CD4-positive, alpha-beta memory T cell (primary cell): ENCODE measurements around the gene OAT. TPM values are rescaled to one million over a fixed set of nuclear protein-coding genes. Genes with fewer than 3 reads are reported as not detected.

Source experiments
- CTCF ChIA-PET: fragments of 350-600 bp; sonication (Branson Sonifier 250); formaldehyde crosslinking; loops from one replicate; lab custom pipeline; 2021; ENCODE audit warnings: inconsistent platforms; ENCODE audit not compliant: partially characterized antibody; lab: Charles Lee
- POLR2A ChIA-PET: fragments of 350-600 bp; sonication (Branson Sonifier 250); formaldehyde crosslinking; loops from one replicate; lab custom pipeline; 2021; ENCODE audit not compliant: partially characterized antibody; lab: Charles Lee
- DNase-seq, 5 donors: peaks; one replicate each; pipeline versions ENCODE4 v3.0.0 to v3.0.0-alpha.2; 2020 to 2022; ENCODE audit warnings: mixed read lengths in 1 of 5
- H3K27ac ChIP-seq: one replicate; pipeline ENCODE4 v1.7.0; 2013; ENCODE audit warnings: low read depth, low read length
- H3K27me3 ChIP-seq: 2 replicates; pipeline ENCODE4 v1.7.0; 2013; ENCODE audit warnings: mild to moderate bottlenecking, low read length, moderate library complexity; ENCODE audit not compliant: insufficient read depth
- H3K36me3 ChIP-seq: 2 replicates; pipeline ENCODE4 v1.7.0; 2013; ENCODE audit warnings: mild to moderate bottlenecking, low read length, moderate library complexity; ENCODE audit not compliant: insufficient read depth
- H3K4me1 ChIP-seq: 2 replicates; pipeline ENCODE4 v1.7.0; 2013; ENCODE audit warnings: mild to moderate bottlenecking, low read length, moderate library complexity; ENCODE audit not compliant: insufficient read depth
- H3K4me3 ChIP-seq, 2 donors: one replicate each; pipeline ENCODE4 v1.7.0; 2013; ENCODE audit warnings: low read length in 2 of 2, mild to moderate bottlenecking in 1 of 2
- H3K9me3 ChIP-seq, 2 donors: one replicate each; pipeline ENCODE4 v1.7.0; 2013; ENCODE audit warnings: low read length in 2 of 2, control low read depth in 1 of 2; ENCODE audit not compliant: control insufficient read depth in 1 of 2
- H3K27ac Mint-ChIP-seq, 7 donors: one replicate each; pipeline ENCODE4 v1.8.0; 2020 to 2021; ENCODE audit warnings: mixed read lengths in 7 of 7, mild to moderate bottlenecking in 6 of 7, inconsistent platforms in 3 of 7, moderate library complexity in 3 of 7
- H3K27me3 Mint-ChIP-seq, 2 donors: one replicate each; pipeline ENCODE4 v1.8.0; 2020 to 2021; ENCODE audit warnings: mixed read lengths in 2 of 2
- H3K36me3 Mint-ChIP-seq, 2 donors: one replicate each; pipeline ENCODE4 v1.8.0; 2020 to 2021; ENCODE audit warnings: mixed read lengths in 2 of 2, inconsistent platforms in 1 of 2, mild to moderate bottlenecking in 1 of 2
- H3K4me1 Mint-ChIP-seq, 4 donors: one replicate each; pipeline ENCODE4 v1.8.0; 2020 to 2021; ENCODE audit warnings: mixed read lengths in 4 of 4, mild to moderate bottlenecking in 1 of 4
- H3K4me3 Mint-ChIP-seq, 8 donors: one replicate each; pipeline ENCODE4 v1.8.0; 2020 to 2021; ENCODE audit warnings: mixed read lengths in 8 of 8, mild to moderate bottlenecking in 7 of 8, moderate library complexity in 6 of 8, inconsistent platforms in 3 of 8
- H3K9me3 Mint-ChIP-seq, 8 donors: one replicate each; pipeline ENCODE4 v1.8.0; 2020 to 2021; ENCODE audit warnings: mixed read lengths in 8 of 8, mild to moderate bottlenecking in 5 of 8, inconsistent platforms in 3 of 8, moderate library complexity in 1 of 8
- intact Hi-C: fragments of 100-400 bp; cut with micrococcal nuclease; formaldehyde crosslinking; loops from one replicate; pipeline ENCODE4 v1.15.1; 2023
- polyA plus RNA-seq, 2 donors: library from polyadenylated mRNA; unstranded; fragments of 300-500 nt; fragmentation: Illumina TruSeq; gene quantifications; one replicate each; pipeline ENCODE4 v1.2.3, GENCODE V29; 2021
- total RNA-seq, 2 experiments: library from RNA; stranded (reverse); gene quantifications; one replicate each; pipeline ENCODE4 v1.2.3, GENCODE V29; 2021

The OAT gene
- total and polyA plus RNA-seq, 4 experiments from 2014 or later = 34.8 to 80.4 (median 51.0) TPM

GRCh38 chr10:124462348-124462695 lies 43.6 kb upstream of the OAT start:
- Histone ChIP-seq H3K27me3 (no peaks in the 10 kb centered on the region), H3K36me3 (no peaks in the 10 kb centered on the region), H3K27ac (peak overlapping the region; percentile 59), H3K9me3 (no peaks in the 10 kb centered on the region), H3K4me3 (peak overlapping the region; percentile 42 to 76), H3K4me1 (peaks cover 27% of the 10 kb centered on the region)
- H3K36me3 Mint-ChIP-seq = peaks cover 0 to 1% of the 10 kb centered on the region in 2 donors
- H3K4me3 Mint-ChIP-seq = peak overlapping the region; percentile 88 to 93 (median 92)
- DNase-seq = no peak
- intact Hi-C loops = loop anchor here (2.0 to 5.0 kb wide), 3 partner anchors 330 to 1360 kb away; partner anchors contain the start of genes BCCIP, EEF1AKMT2 and UROS
- H3K27me3 Mint-ChIP-seq = peaks cover 4 to 5% of the 10 kb centered on the region in 2 donors
- peaks cover 0 to 2% (median 0%) of the 10 kb centered on the region in 8 donors for H3K9me3 Mint-ChIP-seq
- H3K27ac Mint-ChIP-seq = peak overlapping the region in 5 of 7 donors; percentile 80 to 95 (median 90)
- ChIA-PET POLR2A (interaction anchor here (1.1 to 3.0 kb wide), 6 partner anchors 11 to 454 kb away, joined by 3 to 24 read pairs (median 5); partner anchors contain the start of genes ABRAXAS2 and OAT), CTCF (interaction anchor here (1.3 to 1.7 kb wide), 2 partner anchors 40 to 468 kb away, joined by 3 to 5 read pairs; no protein-coding TSS in a partner anchor)
- H3K4me1 Mint-ChIP-seq = peaks cover 21 to 36% (median 29%) of the 10 kb centered on the region in 4 donors

GRCh38 chr10:124461642-124462347 lies 43.1 kb upstream of the OAT start, which contains the start of gene LHPP:
LHPP (plus strand) TSS chr10:124461823; CDS start chr10:124461863, 40 bp downstream.
- peak within 1 kb of the TSS; percentile 88 to 96 (median 92) for H3K4me3 Mint-ChIP-seq
- peaks cover 4 to 5% of the 10 kb centered on the region in 2 donors for H3K27me3 Mint-ChIP-seq
- peaks cover 0 to 2% (median 0%) of the 10 kb centered on the region in 8 donors for H3K9me3 Mint-ChIP-seq
- Histone ChIP-seq H3K4me3 (peak within 1 kb of the TSS; percentile 42 to 76), H3K27ac (peak within 1 kb of the TSS; percentile 59), H3K27me3 (no peaks in the 10 kb centered on the region), H3K9me3 (no peaks in the 10 kb centered on the region), H3K36me3 (no peaks in the 10 kb centered on the region), H3K4me1 (peaks cover 27% of the 10 kb centered on the region)
- CTCF ChIA-PET = interaction anchor here (1.0 to 1.7 kb wide), 6 partner anchors 39 to 467 kb away, joined by 3 to 7 read pairs (median 4); no protein-coding TSS in a partner anchor
- H3K36me3 Mint-ChIP-seq = peaks cover 0 to 1% of the 10 kb centered on the region in 2 donors
- peaks cover 21 to 36% (median 29%) of the 10 kb centered on the region in 4 donors for H3K4me1 Mint-ChIP-seq
- intact Hi-C loops = loop anchor here (1.0 to 5.0 kb wide), 5 partner anchors 42 to 1361 kb away; partner anchors contain the start of genes BCCIP, EEF1AKMT2, FAM53B and UROS
- DNase-seq = peak; percentile 85 to 90 (median 86)
- POLR2A ChIA-PET = interaction anchor here (0.6 to 3.0 kb wide), 10 partner anchors 11 to 455 kb away, joined by 3 to 24 read pairs (median 3); partner anchors contain the start of genes ABRAXAS2 and OAT
- H3K27ac Mint-ChIP-seq = peak within 1 kb of the TSS; percentile 80 to 98 (median 97)

GRCh38 chr10:124460144-124460543 lies 41.4 kb upstream of the OAT start:
- Histone ChIP-seq H3K9me3 (no peaks in the 10 kb centered on the region), H3K27me3 (peaks cover 4% of the 10 kb centered on the region), H3K4me3 (no peak overlapping the region), H3K36me3 (no peaks in the 10 kb centered on the region), H3K4me1 (peaks cover 17% of the 10 kb centered on the region), H3K27ac (no peak overlapping the region)
- DNase-seq = no peak
- ChIA-PET CTCF (interaction anchor here (0.6 to 1.7 kb wide), 3 partner anchors 42 to 466 kb away, joined by 3 to 7 read pairs (median 4); no protein-coding TSS in a partner anchor), POLR2A (interaction anchor here (3.0 kb wide), 1 partner anchor 42 kb away, joined by 24 read pairs; the partner anchor contains the start of gene OAT)
- intact Hi-C loops = loop anchor here (2.0 to 5.0 kb wide), 3 partner anchors 285 to 1362 kb away; partner anchors contain the start of genes BCCIP, EEF1AKMT2, FAM53B and UROS
- peaks cover 0 to 2% (median 0%) of the 10 kb centered on the region in 8 donors for H3K9me3 Mint-ChIP-seq
- H3K27ac Mint-ChIP-seq = peak overlapping the region in 2 of 7 donors; percentile 19 to 36
- H3K4me1 Mint-ChIP-seq = peaks cover 13 to 25% (median 18%) of the 10 kb centered on the region in 4 donors
- H3K36me3 Mint-ChIP-seq = peaks cover 0 to 1% of the 10 kb centered on the region in 2 donors
- H3K27me3 Mint-ChIP-seq = peaks cover 15% of the 10 kb centered on the region in 2 donors
- peak overlapping the region in 1 of 8 donors; percentile 35 for H3K4me3 Mint-ChIP-seq

- H3K4me1 ChIP-seq = peaks cover 10% of the 10 kb centered on the region
- H3K27ac Mint-ChIP-seq = no peak overlapping the region
- peaks cover 19 to 22% of the 10 kb centered on the region in 2 donors for H3K27me3 Mint-ChIP-seq
- H3K9me3 Mint-ChIP-seq = peaks cover 0 to 2% (median 0%) of the 10 kb centered on the region in 8 donors
- no peak overlapping the region for H3K27ac ChIP-seq
- H3K36me3 ChIP-seq = no peaks in the 10 kb centered on the region
- no peaks in the 10 kb centered on the region for H3K9me3 ChIP-seq
- H3K27me3 ChIP-seq = peaks cover 4% of the 10 kb centered on the region
- H3K36me3 Mint-ChIP-seq = peaks cover 0 to 1% of the 10 kb centered on the region in 2 donors
- POLR2A ChIA-PET = interaction anchor here (3.0 kb wide), 1 partner anchor 41 kb away, joined by 24 read pairs; the partner anchor contains the start of gene OAT
- intact Hi-C loops = no loop called here
- H3K4me1 Mint-ChIP-seq = peaks cover 6 to 18% (median 11%) of the 10 kb centered on the region in 4 donors
- H3K4me3 ChIP-seq = no peak overlapping the region
- no peak for DNase-seq
- no peak overlapping the region for H3K4me3 Mint-ChIP-seq
- CTCF ChIA-PET = no interaction called here
Observed at GRCh38 chr10:124459395-124459794, 40.7 kb upstream of the OAT start.

- Mint-ChIP-seq H3K27me3 (peaks cover 20 to 25% of the 10 kb centered on the region in 2 donors), H3K9me3 (peaks cover 0 to 2% (median 0%) of the 10 kb centered on the region in 8 donors), H3K4me1 (peaks cover 2 to 14% (median 7%) of the 10 kb centered on the region in 4 donors), H3K27ac (no peak overlapping the region), H3K36me3 (peaks cover 0 to 1% of the 10 kb centered on the region in 2 donors), H3K4me3 (no peak overlapping the region)
- POLR2A ChIA-PET = no interaction called here
- Histone ChIP-seq H3K27ac (no peak overlapping the region), H3K36me3 (no peaks in the 10 kb centered on the region), H3K27me3 (peaks cover 8% of the 10 kb centered on the region), H3K9me3 (no peaks in the 10 kb centered on the region), H3K4me3 (no peak overlapping the region), H3K4me1 (peaks cover 6% of the 10 kb centered on the region)
- CTCF ChIA-PET = no interaction called here
- intact Hi-C loops = no loop called here
- DNase-seq = no peak
Observed at GRCh38 chr10:124458889-124459288, 40.2 kb upstream of the OAT start.

GRCh38 chr10:124458473-124458872 lies 39.8 kb upstream of the OAT start:
- Histone ChIP-seq H3K27me3 (peaks cover 9% of the 10 kb centered on the region), H3K36me3 (no peaks in the 10 kb centered on the region), H3K4me1 (peaks cover 6% of the 10 kb centered on the region), H3K4me3 (no peak overlapping the region), H3K9me3 (no peaks in the 10 kb centered on the region), H3K27ac (no peak overlapping the region)
- peaks cover 0 to 1% of the 10 kb centered on the region in 2 donors for H3K36me3 Mint-ChIP-seq
- POLR2A ChIA-PET = no interaction called here
- H3K4me1 Mint-ChIP-seq = peaks cover 2 to 14% (median 7%) of the 10 kb centered on the region in 4 donors
- CTCF ChIA-PET = no interaction called here
- peaks cover 0 to 2% (median 0%) of the 10 kb centered on the region in 8 donors for H3K9me3 Mint-ChIP-seq
- no peak for DNase-seq
- no peak overlapping the region for H3K4me3 Mint-ChIP-seq
- H3K27ac Mint-ChIP-seq = no peak overlapping the region
- intact Hi-C loops = no loop called here
- peaks cover 24 to 29% of the 10 kb centered on the region in 2 donors for H3K27me3 Mint-ChIP-seq
